Measurements from ENCODE around the gene COX5B.

DNA sequence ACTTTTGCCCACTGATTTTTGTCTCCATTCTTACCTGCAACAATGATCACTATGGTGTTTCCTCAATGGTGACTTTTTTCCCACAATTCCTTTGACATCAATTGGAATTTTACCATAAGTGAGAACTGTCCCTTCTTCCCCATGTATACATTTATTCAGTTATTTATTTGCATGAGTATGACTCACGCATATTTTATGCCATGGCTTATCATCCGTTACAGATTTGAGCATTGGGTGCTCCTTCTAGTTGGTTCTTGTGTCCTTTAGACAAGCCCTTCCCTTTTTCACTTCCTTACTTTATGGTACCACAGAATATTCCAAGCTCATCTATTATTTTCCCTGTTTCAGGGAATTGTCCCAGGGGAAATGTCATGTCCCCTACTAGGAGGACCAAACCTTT lies 7.6 kb downstream of the COX5B start:
- TF ChIP-seq, protein P1, sequence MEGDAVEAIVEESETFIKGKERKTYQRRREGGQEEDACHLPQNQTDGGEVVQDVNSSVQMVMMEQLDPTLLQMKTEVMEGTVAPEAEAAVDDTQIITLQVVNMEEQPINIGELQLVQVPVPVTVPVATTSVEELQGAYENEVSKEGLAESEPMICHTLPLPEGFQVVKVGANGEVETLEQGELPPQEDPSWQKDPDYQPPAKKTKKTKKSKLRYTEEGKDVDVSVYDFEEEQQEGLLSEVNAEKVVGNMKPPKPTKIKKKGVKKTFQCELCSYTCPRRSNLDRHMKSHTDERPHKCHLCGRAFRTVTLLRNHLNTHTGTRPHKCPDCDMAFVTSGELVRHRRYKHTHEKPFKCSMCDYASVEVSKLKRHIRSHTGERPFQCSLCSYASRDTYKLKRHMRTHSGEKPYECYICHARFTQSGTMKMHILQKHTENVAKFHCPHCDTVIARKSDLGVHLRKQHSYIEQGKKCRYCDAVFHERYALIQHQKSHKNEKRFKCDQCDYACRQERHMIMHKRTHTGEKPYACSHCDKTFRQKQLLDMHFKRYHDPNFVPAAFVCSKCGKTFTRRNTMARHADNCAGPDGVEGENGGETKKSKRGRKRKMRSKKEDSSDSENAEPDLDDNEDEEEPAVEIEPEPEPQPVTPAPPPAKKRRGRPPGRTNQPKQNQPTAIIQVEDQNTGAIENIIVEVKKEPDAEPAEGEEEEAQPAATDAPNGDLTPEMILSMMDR (conservative IDR thresholded peaks at IDR 0.05; ENCODE audit: low read length), result no peak
- no peak for TF ChIP-seq EZH2phosphoT487 (IDR thresholded peaks at IDR 0.05; ENCODE audit: borderline replicate concordance, low read depth, low read length)

Measured in OCI-LY7 (cell line).